ENCODE measurements around the gene PPP2R2C. TPM values are rescaled to one million over a fixed set of nuclear protein-coding genes. Genes with fewer than 3 reads are reported as not detected.

PPP2R2C gene
- total RNA-seq, 1 donor from 2014 or later = 0.60 TPM

DNA sequence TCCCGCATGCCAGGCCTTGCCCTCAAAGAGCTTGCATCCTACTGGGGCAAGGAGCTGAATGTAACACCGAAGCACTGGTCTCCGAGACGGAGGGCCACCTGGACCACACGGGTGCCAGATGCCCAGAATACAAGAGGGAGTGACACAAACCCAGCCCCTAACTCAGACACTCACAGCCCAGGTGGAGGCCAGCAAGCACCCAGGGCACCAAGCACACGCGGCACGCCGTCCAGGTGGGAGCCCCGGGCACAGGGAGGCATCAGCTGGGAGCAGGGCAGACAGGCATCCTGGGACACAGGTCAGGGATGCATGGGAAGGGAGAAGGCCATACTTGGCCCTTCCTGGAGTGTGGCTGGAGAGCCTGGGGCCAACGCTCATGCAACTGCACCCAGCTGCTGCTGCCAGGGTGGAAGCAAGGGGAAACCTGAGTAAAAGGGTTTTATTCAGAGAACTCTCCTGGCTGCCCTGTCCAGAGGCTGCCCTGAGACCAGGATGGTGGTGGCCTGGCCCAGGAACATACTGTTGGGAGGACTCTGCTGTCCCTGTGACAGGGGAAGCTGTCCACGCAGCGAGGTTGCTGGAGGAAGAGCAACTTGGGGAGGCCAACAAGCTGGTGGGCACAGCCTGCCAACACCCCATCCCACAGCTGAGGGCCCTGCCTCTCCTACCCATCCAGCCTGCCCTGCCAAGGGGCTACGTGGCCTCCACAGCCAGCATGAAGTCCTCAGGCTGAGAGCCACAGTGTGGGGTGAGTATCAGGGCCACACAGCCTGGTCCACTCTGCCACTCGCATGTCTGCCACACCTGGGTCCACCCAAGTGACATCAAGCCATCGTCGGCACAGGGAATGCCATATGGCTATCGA, 22.2 kb upstream of the PPP2R2C start:
- no peak for DNase-seq (ENCODE audit: low read depth in 2 of 2)

GRCh38 chr4:6493658-6494304, 21.4 kb upstream of the PPP2R2C start:
- peak; percentile 12 to 32 for DNase-seq (ENCODE audit: low read depth in 2 of 2)

DNA sequence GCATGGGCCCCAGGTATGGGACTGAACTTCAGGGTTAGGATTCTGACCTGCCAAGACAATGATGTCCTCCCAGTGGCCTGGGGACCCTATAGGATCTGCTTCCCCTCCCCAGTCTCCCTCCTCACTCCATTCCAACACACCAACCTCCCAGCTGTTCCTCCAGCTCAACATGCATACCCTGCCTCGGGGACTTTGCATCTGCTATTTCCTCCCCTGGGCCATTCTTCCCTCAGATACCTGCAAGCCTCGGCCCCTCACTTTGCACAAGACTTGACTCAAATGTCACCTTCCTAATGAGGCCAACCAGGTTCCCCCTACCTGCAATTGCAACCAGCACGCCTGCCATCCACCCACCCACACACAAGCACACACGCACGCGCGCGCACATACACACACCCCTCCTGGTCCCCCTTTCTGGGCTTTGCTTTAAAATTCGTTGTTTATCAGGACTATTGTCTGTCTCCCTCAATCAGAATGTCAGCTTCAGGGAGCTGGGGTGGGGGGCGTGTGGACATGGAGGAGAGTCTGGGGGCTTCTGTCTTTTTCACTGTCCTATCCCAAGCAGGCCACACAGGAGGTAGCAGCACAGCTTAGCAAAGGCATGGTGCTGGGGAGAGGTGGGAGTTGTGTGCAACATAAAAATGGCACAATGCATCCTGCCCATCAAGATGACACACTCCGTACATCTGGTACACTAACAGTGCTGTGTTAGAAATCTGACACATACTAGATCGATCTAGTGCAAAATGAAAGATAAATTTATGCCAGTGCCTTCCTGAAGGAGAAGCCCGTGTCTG, 20.6 kb upstream of the PPP2R2C start:
- DNase-seq (ENCODE audit: low read depth in 2 of 2) = no peak

DNA sequence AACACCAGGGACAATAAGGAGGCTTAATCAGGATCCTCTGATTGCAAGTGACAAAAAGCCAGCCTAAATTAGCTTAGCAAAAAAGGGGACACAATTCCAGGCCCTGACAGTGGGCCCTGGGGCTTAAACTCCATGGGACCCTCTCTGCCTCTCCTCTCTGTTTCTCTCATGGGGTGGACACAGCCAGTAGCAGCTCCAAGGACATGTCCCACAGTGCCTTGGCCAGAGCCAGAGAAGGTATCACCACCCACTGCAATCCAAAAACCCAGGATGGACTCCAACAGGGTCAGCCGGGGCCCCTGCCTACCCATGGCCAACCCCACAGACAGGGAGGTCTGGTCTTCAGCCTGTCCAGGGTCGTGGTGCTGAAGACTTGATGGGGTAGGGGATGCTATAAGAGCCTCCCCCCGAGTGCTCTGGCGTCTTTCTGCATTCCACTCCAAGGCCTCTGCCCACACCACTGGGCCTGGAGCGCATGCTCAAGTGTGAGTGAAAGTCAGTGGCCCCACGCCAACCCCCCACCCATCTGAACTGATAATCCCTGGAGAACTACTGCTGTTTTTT, 19.7 kb upstream of the PPP2R2C start:
- no peak for DNase-seq (ENCODE audit: low read depth in 2 of 2)

GRCh38 chr4:6491235-6491634, 18.8 kb upstream of the PPP2R2C start:
- no peak for DNase-seq (ENCODE audit: low read depth in 2 of 2)

DNA sequence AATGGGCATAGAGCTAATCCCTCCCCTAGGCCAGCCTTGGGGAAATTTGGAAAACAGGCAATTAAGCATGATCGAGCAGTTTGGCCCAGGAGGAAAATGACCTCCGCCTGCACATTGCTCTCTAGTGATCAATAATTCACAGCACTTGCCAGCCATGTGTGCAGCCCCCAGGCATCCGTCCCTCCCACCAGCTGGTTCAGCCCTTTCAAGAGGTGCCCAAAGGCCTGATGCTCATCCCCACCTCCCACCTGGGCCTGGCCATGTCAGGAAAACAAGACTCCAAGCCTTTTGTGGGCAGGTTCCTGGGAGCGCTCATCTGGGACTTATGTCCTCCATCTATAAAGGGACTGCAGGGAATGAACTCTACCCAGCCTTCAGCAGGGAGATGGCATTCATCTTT, 17.5 kb upstream of the PPP2R2C start:
- DNase-seq (ENCODE audit: low read depth in 2 of 2) = no peak

DNA sequence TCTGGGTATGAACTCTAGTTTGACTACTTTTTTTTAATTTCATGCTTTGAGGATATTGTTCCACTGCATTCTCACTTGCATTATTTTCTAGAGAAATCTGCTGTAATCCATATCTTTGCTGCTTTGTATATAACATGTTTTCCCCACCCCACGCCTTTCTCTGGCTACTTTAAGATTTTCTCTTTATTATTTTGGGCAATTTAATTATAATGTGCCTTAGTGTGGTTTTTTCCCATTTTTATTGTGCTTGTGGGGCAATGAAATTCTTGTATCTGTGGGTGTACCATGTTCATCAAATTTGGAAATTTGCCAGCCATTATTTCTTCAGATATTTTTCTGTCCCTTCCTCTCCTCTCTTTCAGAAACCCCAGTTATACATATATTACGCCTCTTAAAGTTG, 15.1 kb upstream of the PPP2R2C start:
- no peak for DNase-seq (ENCODE audit: low read depth in 2 of 2)

GRCh38 chr4:6480534-6481088, 8.2 kb upstream of the PPP2R2C start:
- DNase-seq (ENCODE audit: low read depth in 2 of 2) = no peak

- no peak for DNase-seq (ENCODE audit: low read depth in 2 of 2)
Observed at GRCh38 chr4:6478546-6479220, 6.3 kb upstream of the PPP2R2C start.

- DNase-seq (ENCODE audit: low read depth in 2 of 2) = no peak
Observed at GRCh38 chr4:6476893-6477292, 4.5 kb upstream of the PPP2R2C start.

GRCh38 chr4:6475492-6476020, 3.1 kb upstream of the PPP2R2C start:
- no peak for DNase-seq (ENCODE audit: low read depth in 2 of 2)

GRCh38 chr4:6474705-6475457, 2.5 kb upstream of the PPP2R2C start:
- no peak for DNase-seq (ENCODE audit: low read depth in 2 of 2)

- peak; percentile 18 to 33 for DNase-seq (ENCODE audit: low read depth in 2 of 2)
Observed at GRCh38 chr4:6474053-6474568, 1.7 kb upstream of the PPP2R2C start.

DNA sequence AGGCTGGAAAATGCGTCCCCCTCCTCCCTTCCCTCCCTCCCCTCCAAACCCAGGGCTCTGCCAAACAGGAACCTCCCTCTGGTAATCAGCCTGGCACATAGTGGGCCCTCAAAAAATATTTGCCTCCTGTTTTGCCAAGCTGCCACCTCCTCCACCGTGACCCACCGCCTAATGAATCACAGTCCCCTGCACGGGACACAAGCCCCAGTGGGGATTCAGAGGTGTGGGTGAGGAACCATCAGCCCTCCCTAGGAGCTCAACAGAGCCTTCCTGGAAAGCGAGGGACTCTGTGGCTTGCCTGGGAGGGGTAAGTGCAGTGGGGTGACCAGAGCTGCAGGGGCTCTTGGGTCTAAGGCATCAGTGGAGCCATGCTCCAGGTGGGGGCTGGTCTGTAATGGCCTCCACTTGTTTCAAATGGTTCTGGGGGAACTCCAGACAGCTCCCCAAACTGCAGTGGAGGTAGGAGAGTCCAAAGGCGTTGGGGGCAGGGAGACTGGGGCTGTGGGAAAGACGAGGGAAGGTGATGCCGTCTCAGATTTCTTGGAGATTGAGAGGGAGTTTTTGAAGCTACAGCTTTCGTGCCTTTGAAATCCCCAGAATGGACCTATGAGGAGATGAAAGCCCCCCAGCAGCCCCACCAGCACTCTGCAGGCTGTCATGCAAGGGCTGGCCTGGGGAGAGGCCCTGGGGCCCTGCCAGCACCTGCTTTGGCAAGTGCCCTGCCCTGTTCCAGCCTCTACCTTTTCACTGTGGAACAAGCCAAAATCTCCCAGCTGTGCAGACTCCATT, 1.0 kb upstream of the PPP2R2C start:
- DNase-seq (ENCODE audit: low read depth in 2 of 2) = no peak

GRCh38 chr4:6472008-6472386, 417 bp downstream of the PPP2R2C start:
- DNase-seq (ENCODE audit: low read depth in 2 of 2) = no peak

- no peak for DNase-seq (ENCODE audit: low read depth in 2 of 2)
Observed at GRCh38 chr4:6471307-6472007, 957 bp downstream of the PPP2R2C start.

- peak; percentile 23 to 58 for DNase-seq (ENCODE audit: low read depth in 2 of 2)
Observed at GRCh38 chr4:6470502-6471306, 1.7 kb downstream of the PPP2R2C start.
